Esophagus (tissue), 2 donors: Measurements from ENCODE around the gene RAMP2. TPM values are rescaled to one million over a fixed set of nuclear protein-coding genes. Genes with fewer than 3 reads are reported as not detected.
"Not testable (repeated sequence)": the region's sequence is repeated elsewhere in the genome, so short reads cannot be mapped to it uniquely, and the experiment has no call there.

Experiments
- H3K27ac ChIP-seq, 2 donors: one replicate each; pipeline ENCODE4 v1.5.1; 2013; ENCODE audit warnings: low read depth in 2 of 2, mild to moderate bottlenecking in 2 of 2, inconsistent platforms in 1 of 2, low read length in 1 of 2, moderate library complexity in 1 of 2
- H3K27me3 ChIP-seq, 2 donors: one replicate each; pipeline ENCODE4 v1.6.1; 2013; ENCODE audit warnings: low read length in 2 of 2, control low read depth in 1 of 2, mild to moderate bottlenecking in 1 of 2; ENCODE audit not compliant: insufficient read depth in 2 of 2, control insufficient read depth in 1 of 2
- H3K36me3 ChIP-seq, 2 donors: one replicate each; pipeline ENCODE4 v1.6.1; 2013; ENCODE audit warnings: low read length in 1 of 2; ENCODE audit not compliant: control insufficient read depth in 2 of 2, insufficient read depth in 2 of 2
- H3K4me1 ChIP-seq, 2 donors: one replicate each; pipeline ENCODE4 v1.6.1; 2013; ENCODE audit warnings: low read length in 1 of 2; ENCODE audit not compliant: control insufficient read depth in 2 of 2, insufficient read depth in 2 of 2
- H3K4me3 ChIP-seq, 2 donors: one replicate each; pipeline ENCODE4 v1.5.1; 2013; ENCODE audit warnings: low read length in 2 of 2, mild to moderate bottlenecking in 2 of 2, low read depth in 1 of 2, moderate library complexity in 1 of 2
- H3K9me3 ChIP-seq, 2 donors: one replicate each; pipeline ENCODE4 v1.6.1; 2013; ENCODE audit warnings: mild to moderate bottlenecking in 2 of 2, low read depth in 1 of 2, low read length in 1 of 2, moderate library complexity in 1 of 2; ENCODE audit not compliant: control insufficient read depth in 2 of 2, insufficient read depth in 1 of 2
- WGBS, 2 donors: extraction: QIAGEN DNeasy Blood & Tissue Kit; methylation state at CpG; one replicate each; pipeline ENCODE4 v1.1.7; 2013; 5-methylcytosine and 5-hydroxymethylcytosine counted together
- polyA plus RNA-seq, 2 donors: library from polyadenylated mRNA; stranded (reverse); fragments of 200-250 nt; gene quantifications; one replicate each; pipeline ENCODE4 v1.2.3, GENCODE V29; 2013
- donor health status: healthy with polysubstance abuse.
- donor health status: Bipolar disorder and iron deficiency.

The RAMP2 gene
- 10 to 100 TPM in 1 of 2 donors, 1 to 10 TPM in 1; 7.5 to 13.5 TPM for polyA plus RNA-seq

GRCh38 chr17:42760652-42761581 lies at the start of gene RAMP2:
TSS of gene RAMP2 (plus strand) at chr17:42761227. CDS start at chr17:42761262, 35 bp downstream.
- 3 to 4% methylated on average over 53 to 92 of the region's 92 CpGs for WGBS, 2 donors
- Histone ChIP-seq H3K4me3 (peak within 1 kb of the TSS; percentile 41 to 43), H3K27ac (peak within 1 kb of the TSS; percentile 24 to 31), H3K9me3 (no peaks in the 10 kb centered on the region), H3K27me3 (peaks cover 0 to 3% of the 10 kb centered on the region in 2 donors), H3K4me1 (no peaks in the 10 kb centered on the region), H3K36me3 (no peaks in the 10 kb centered on the region)

GRCh38 chr17:42720996-42721583 lies 39.9 kb upstream of the RAMP2 start:
- Histone ChIP-seq H3K4me1 (no peaks in the 10 kb centered on the region), H3K4me3 (no peak overlapping the region), H3K9me3 (no peaks in the 10 kb centered on the region), H3K36me3 (peaks cover 14 to 17% of the 10 kb centered on the region in 2 donors), H3K27me3 (no peaks in the 10 kb centered on the region), H3K27ac (no peak overlapping the region)
- WGBS, 2 donors: 5 to 9% methylated on average over 2 of the region's 2 CpGs

- Histone ChIP-seq H3K9me3 (no peaks in the 10 kb centered on the region), H3K27me3 (no peaks in the 10 kb centered on the region), H3K4me1 (no peaks in the 10 kb centered on the region), H3K36me3 (peaks cover 4 to 5% of the 10 kb centered on the region in 2 donors), H3K27ac (no peak overlapping the region), H3K4me3 (no peak overlapping the region)
- WGBS, 2 donors: 84 to 86% methylated on average over 3 of the region's 3 CpGs
Measured at GRCh38 chr17:42723636-42724035, 37.4 kb upstream of the RAMP2 start.

- Histone ChIP-seq H3K27me3 (no peaks in the 10 kb centered on the region), H3K36me3 (peaks cover 4 to 5% of the 10 kb centered on the region in 2 donors), H3K27ac (no peak overlapping the region), H3K4me1 (no peaks in the 10 kb centered on the region), H3K4me3 (no peak overlapping the region), H3K9me3 (no peaks in the 10 kb centered on the region)
- 97 to 98% methylated on average over 6 of the region's 6 CpGs for WGBS, 2 donors
Measured at GRCh38 chr17:42725143-42725542, 35.9 kb upstream of the RAMP2 start.

- H3K4me1 ChIP-seq: no peaks in the 10 kb centered on the region
- peaks cover 0 to 2% of the 10 kb centered on the region in 2 donors for H3K36me3 ChIP-seq
- 78 to 84% methylated on average over 1 of the region's 1 CpG for WGBS, 2 donors
- H3K27me3 ChIP-seq: no peaks in the 10 kb centered on the region
- no peaks in the 10 kb centered on the region for H3K9me3 ChIP-seq
- no peak overlapping the region for H3K27ac ChIP-seq
- no peak overlapping the region for H3K4me3 ChIP-seq
Measured at GRCh38 chr17:42740699-42741098, 20.3 kb upstream of the RAMP2 start.

- not testable (repeated sequence) for H3K4me3 ChIP-seq, H3K27ac ChIP-seq, H3K9me3 ChIP-seq, H3K27me3 ChIP-seq, H3K36me3 ChIP-seq, H3K4me1 ChIP-seq
- WGBS, 2 donors: 92 to 94% methylated on average over 11 of the region's 11 CpGs
Measured at GRCh38 chr17:42742916-42743315, 18.1 kb upstream of the RAMP2 start.

GRCh38 chr17:42743595-42744282 lies 17.3 kb upstream of the RAMP2 start:
- Histone ChIP-seq H3K4me3 (peak overlapping the region; percentile 76), H3K27me3 (no peaks in the 10 kb centered on the region), H3K27ac (peak overlapping the region; percentile 73 to 97), H3K36me3 (no peaks in the 10 kb centered on the region), H3K4me1 (no peaks in the 10 kb centered on the region), H3K9me3 (no peaks in the 10 kb centered on the region)
- 48 to 51% methylated on average over 10 of the region's 10 CpGs for WGBS, 2 donors

- Histone ChIP-seq H3K36me3 (no peaks in the 10 kb centered on the region), H3K27ac (peak overlapping the region; percentile 73 to 97), H3K4me3 (peak overlapping the region; percentile 76), H3K9me3 (no peaks in the 10 kb centered on the region), H3K27me3 (no peaks in the 10 kb centered on the region), H3K4me1 (no peaks in the 10 kb centered on the region)
- WGBS, 2 donors: 1% methylated on average over 32 of the region's 32 CpGs
Measured at GRCh38 chr17:42744283-42744805, 16.7 kb upstream of the RAMP2 start.

- no peaks in the 10 kb centered on the region for H3K27me3 ChIP-seq
- no peaks in the 10 kb centered on the region for H3K4me1 ChIP-seq
- H3K27ac ChIP-seq: peak within 1 kb of the TSS; percentile 76 to 97
- no peaks in the 10 kb centered on the region for H3K9me3 ChIP-seq
- H3K36me3 ChIP-seq: no peaks in the 10 kb centered on the region
- peak within 1 kb of the TSS; percentile 76 for H3K4me3 ChIP-seq
- 4 to 6% methylated on average over 47 to 50 of the region's 50 CpGs for WGBS, 2 donors
Measured at GRCh38 chr17:42744806-42745617, 16.0 kb upstream of the RAMP2 start, which contains the start of gene EZH1. TSS of gene EZH1 (minus strand) at chr17:42745040. CDS start at chr17:42728941, 16,099 bp downstream.
